Hematopoietic multipotent progenitor cell treated with erythropoietin and hydrocortisone succinate and interleukin-3 and kit ligand, for 17 days (in vitro differentiated cells): Measurements from ENCODE around the gene TXNDC17.
"Not testable (repeated sequence)": the region's sequence is repeated elsewhere in the genome, so short reads cannot be mapped to it uniquely, and the experiment has no call there.

Source experiments
- DNase-seq: peaks from one replicate; pipeline ENCODE4 v3.0.0-alpha.2; 2015; ENCODE audit warnings: low spot score

TXNDC17 gene

GRCh38 chr17:6661464-6661848 lies 20.6 kb downstream of the TXNDC17 start:
- DNase-seq, result no peak

- DNase-seq, result not testable (repeated sequence)
These were observed 22.3 kb downstream of the TXNDC17 start for GRCh38 chr17:6663200-6663599.

GRCh38 chr17:6666077-6666521 lies 25.2 kb downstream of the TXNDC17 start:
- DNase-seq, result peak; percentile 71

GRCh38 chr17:6666557-6666956 lies 25.7 kb downstream of the TXNDC17 start:
- DNase-seq, result no peak

- no peak for DNase-seq
These were observed 26.7 kb downstream of the TXNDC17 start for GRCh38 chr17:6667516-6667915.

- no peak for DNase-seq
These were observed 27.4 kb downstream of the TXNDC17 start for GRCh38 chr17:6668219-6668618.

- DNase-seq, result no peak
These were observed 28.0 kb downstream of the TXNDC17 start for GRCh38 chr17:6668727-6669425.

GRCh38 chr17:6669479-6670212 lies 28.8 kb downstream of the TXNDC17 start:
- no peak for DNase-seq

GRCh38 chr17:6670571-6670970 lies 29.7 kb downstream of the TXNDC17 start:
- no peak for DNase-seq

GRCh38 chr17:6670999-6671398 lies 30.1 kb downstream of the TXNDC17 start:
- DNase-seq, result no peak

GRCh38 chr17:6671431-6671830 lies 30.6 kb downstream of the TXNDC17 start:
- no peak for DNase-seq

- no peak for DNase-seq
These were observed 33.7 kb downstream of the TXNDC17 start for GRCh38 chr17:6674586-6674985.

- peak; percentile 61 for DNase-seq
These were observed 34.5 kb downstream of the TXNDC17 start for GRCh38 chr17:6675201-6675825.

- DNase-seq, result no peak
These were observed 35.9 kb downstream of the TXNDC17 start for GRCh38 chr17:6676802-6677157.

- DNase-seq, result no peak
These were observed 36.4 kb downstream of the TXNDC17 start for GRCh38 chr17:6677158-6677831.

GRCh38 chr17:6677946-6678345 lies 37.1 kb downstream of the TXNDC17 start:
- no peak for DNase-seq

- DNase-seq, result no peak
These were observed 38.4 kb downstream of the TXNDC17 start for GRCh38 chr17:6679241-6679640.

- DNase-seq, result no peak
These were observed 40.3 kb downstream of the TXNDC17 start for GRCh38 chr17:6681176-6681575.

GRCh38 chr17:6681671-6682070 lies 40.8 kb downstream of the TXNDC17 start:
- DNase-seq, result no peak

- no peak for DNase-seq
These were observed 41.5 kb downstream of the TXNDC17 start for GRCh38 chr17:6682339-6682738.

- DNase-seq, result no peak
These were observed 42.3 kb downstream of the TXNDC17 start for GRCh38 chr17:6683081-6683684.
